ENCODE data around the gene PWWP2B.
A peak's percentile ranks its signal among the peaks of the same experiment; 100 is the strongest.

The PWWP2B gene

GRCh38 chr10:132408823-132409666, 12.0 kb downstream of the PWWP2B start:
- DNase-seq: no peak

GRCh38 chr10:132409667-132410028, 12.6 kb downstream of the PWWP2B start:
- DNase-seq: no peak

- DNase-seq: no peak
Observed at GRCh38 chr10:132410056-132410778, 13.2 kb downstream of the PWWP2B start.

- DNase-seq: no peak
Observed at GRCh38 chr10:132410779-132411532, 14.0 kb downstream of the PWWP2B start.

- DNase-seq: no peak
Observed at GRCh38 chr10:132411561-132412253, 14.7 kb downstream of the PWWP2B start.

- no peak for DNase-seq
Observed at GRCh38 chr10:132412316-132413192, 15.6 kb downstream of the PWWP2B start.

GRCh38 chr10:132413226-132414205, 16.5 kb downstream of the PWWP2B start:
- no peak for DNase-seq

- no peak for DNase-seq
Observed at GRCh38 chr10:132414402-132415016, 17.5 kb downstream of the PWWP2B start.

GRCh38 chr10:132415255-132415654, 18.3 kb downstream of the PWWP2B start:
- no peak for DNase-seq

- no peak for DNase-seq
Observed at GRCh38 chr10:132415956-132416355, 19.0 kb downstream of the PWWP2B start.

- no peak for DNase-seq
Observed at GRCh38 chr10:132416566-132417256, 19.7 kb downstream of the PWWP2B start.

GRCh38 chr10:132417257-132417910, 20.4 kb downstream of the PWWP2B start:
- DNase-seq: no peak

- DNase-seq: no peak
Observed at GRCh38 chr10:132417957-132418441, 21.0 kb downstream of the PWWP2B start.

- DNase-seq: no peak
Observed at GRCh38 chr10:132418527-132419416, 21.8 kb downstream of the PWWP2B start.

- DNase-seq: no peak
Observed at GRCh38 chr10:132419538-132420468, 22.8 kb downstream of the PWWP2B start.

GRCh38 chr10:132420469-132420980, 23.5 kb downstream of the PWWP2B start:
- peak; percentile 59 for DNase-seq

Measured in KG1 (cell line).